Loucy (cell line): ENCODE results near the gene WDR7.

Experiments
- H2AFZ ChIP-seq: fragments of 200-600 bp; sonication (generic); 2 replicates; pipeline ENCODE4 v1.6.0; 2016; ENCODE audit warnings: antibody characterized with exemption, mild to moderate bottlenecking, low read length, moderate library complexity
- H3F3A ChIP-seq: fragments of 200-600 bp; 2 replicates; pipeline ENCODE4 v1.6.0; 2016; ENCODE audit warnings: antibody characterized with exemption, low read depth, mild to moderate bottlenecking
- H3K27me3 ChIP-seq: fragments of 200-600 bp; sonication (generic); 2 replicates; pipeline ENCODE4 v1.6.1; 2014; ENCODE audit warnings: low read length, mild to moderate bottlenecking; ENCODE audit not compliant: insufficient read depth, poor library complexity, severe bottlenecking
- H3K36me3 ChIP-seq: fragments of 200-600 bp; sonication (generic); 2 replicates; pipeline ENCODE4 v1.6.1; 2016; ENCODE audit warnings: low read length; ENCODE audit not compliant: insufficient read depth
- H3K4me1 ChIP-seq: fragments of 200-600 bp; sonication (generic); 2 replicates; pipeline ENCODE4 v1.5.1; 2014; ENCODE audit warnings: low read length, mild to moderate bottlenecking; ENCODE audit not compliant: insufficient read depth, poor library complexity, severe bottlenecking
- H3K4me2 ChIP-seq: fragments of 200-600 bp; sonication (generic); 2 replicates; pipeline ENCODE4 v1.6.0; 2014; ENCODE audit warnings: antibody characterized with exemption, low read length, low read depth, mild to moderate bottlenecking; ENCODE audit not compliant: poor library complexity, severe bottlenecking
- H3K4me3 ChIP-seq: fragments of 200-600 bp; sonication (generic); 2 replicates; pipeline ENCODE4 v1.5.1; 2014; ENCODE audit warnings: low read length, mild to moderate bottlenecking, mixed read lengths; ENCODE audit not compliant: poor library complexity, severe bottlenecking
- H3K79me2 ChIP-seq: fragments of 200-600 bp; sonication (generic); 2 replicates; pipeline ENCODE4 v1.6.1; 2014; ENCODE audit warnings: low read length; ENCODE audit not compliant: insufficient read depth
- H3K9ac ChIP-seq: fragments of 200-600 bp; sonication (generic); 2 replicates; pipeline ENCODE4 v1.6.0; 2014; ENCODE audit warnings: mild to moderate bottlenecking, low read depth, low read length, moderate library complexity; ENCODE audit not compliant: poor library complexity, severe bottlenecking
- H3K9me2 ChIP-seq: fragments of 200-600 bp; sonication (generic); replicated peaks from 2 replicates; pipeline ENCODE4 v1.6.1; 2016; ENCODE audit warnings: low read depth, low read length, mixed read lengths
- H3K9me3 ChIP-seq: fragments of 200-600 bp; sonication (generic); 2 replicates; pipeline ENCODE4 v1.6.1; 2014; ENCODE audit warnings: mild to moderate bottlenecking, antibody characterized with exemption, low read length, low read depth; ENCODE audit not compliant: insufficient read depth
- H4K20me1 ChIP-seq: fragments of 200-600 bp; sonication (generic); 2 replicates; pipeline ENCODE4 v1.6.0; 2014; ENCODE audit warnings: antibody characterized with exemption, low read length, mild to moderate bottlenecking; ENCODE audit not compliant: insufficient read depth, poor library complexity, severe bottlenecking
- CTCF ChIP-seq: fragments of 200-600 bp; sonication (generic); conservative IDR thresholded peaks from 2 replicates; pipeline ENCODE4 v1.5.1; 2014; ENCODE audit warnings: mild to moderate bottlenecking, antibody characterized with exemption, low read length
- EZH2phosphoT487 ChIP-seq: fragments of 200-600 bp; IDR thresholded peaks from 2 replicates; pipeline ENCODE4 v1.6.1; 2018; ENCODE audit warnings: antibody characterized with exemption, mild to moderate bottlenecking, moderate library complexity, borderline replicate concordance

The WDR7 gene

DNA sequence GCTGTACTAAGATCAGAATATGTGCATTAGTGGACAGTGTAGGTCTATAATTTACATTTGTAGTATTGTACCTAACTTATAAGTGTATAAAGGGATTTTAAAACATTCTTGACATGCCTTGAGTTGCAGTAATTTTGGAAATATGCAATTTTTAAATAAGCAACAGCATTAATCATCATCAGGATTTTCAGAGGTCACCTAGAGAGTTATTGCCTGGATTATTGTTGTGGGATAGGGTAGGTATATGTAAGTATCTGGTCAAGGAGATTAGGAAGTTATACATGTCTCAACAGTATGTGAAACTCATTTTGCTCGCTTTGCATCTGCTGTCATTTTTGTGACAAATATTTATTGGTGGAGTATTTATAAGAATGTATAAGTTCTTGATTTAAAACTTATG lies 184.2 kb downstream of the WDR7 start:
- H2AFZ ChIP-seq: no peak overlapping the region
- H3K79me2 ChIP-seq: no peaks in the 10 kb centered on the region
- no peaks in the 10 kb centered on the region for H3K36me3 ChIP-seq
- no peak overlapping the region for H3K9ac ChIP-seq
- no peaks in the 10 kb centered on the region for H3K27me3 ChIP-seq
- no peaks in the 10 kb centered on the region for H3K9me2 ChIP-seq
- no peaks in the 10 kb centered on the region for H4K20me1 ChIP-seq
- H3K4me1 ChIP-seq: no peaks in the 10 kb centered on the region
- no peak overlapping the region for H3K4me3 ChIP-seq
- H3K9me3 ChIP-seq: no peaks in the 10 kb centered on the region
- no peak overlapping the region for H3K4me2 ChIP-seq
- H3F3A ChIP-seq: no peaks in the 10 kb centered on the region
- TF ChIP-seq CTCF (no peak), EZH2phosphoT487 (no peak)

GRCh38 chr18:56836173-56836572 lies 185.0 kb downstream of the WDR7 start:
- Histone ChIP-seq H3K36me3 (no peaks in the 10 kb centered on the region), H3K4me1 (no peaks in the 10 kb centered on the region), H3K9me3 (no peaks in the 10 kb centered on the region), H3K9ac (no peak overlapping the region), H3K79me2 (no peaks in the 10 kb centered on the region), H4K20me1 (no peaks in the 10 kb centered on the region), H3K4me2 (no peak overlapping the region), H3F3A (no peaks in the 10 kb centered on the region), H3K4me3 (no peak overlapping the region), H3K27me3 (no peaks in the 10 kb centered on the region), H3K9me2 (no peaks in the 10 kb centered on the region), H2AFZ (no peak overlapping the region)
- TF ChIP-seq EZH2phosphoT487: no peak
- TF ChIP-seq CTCF: no peak

- H3K4me2 ChIP-seq: no peak overlapping the region
- H3K79me2 ChIP-seq: no peaks in the 10 kb centered on the region
- H4K20me1 ChIP-seq: no peaks in the 10 kb centered on the region
- H2AFZ ChIP-seq: no peak overlapping the region
- no peak overlapping the region for H3K4me3 ChIP-seq
- H3K4me1 ChIP-seq: no peaks in the 10 kb centered on the region
- TF ChIP-seq CTCF (no peak), EZH2phosphoT487 (no peak)
- H3K9me2 ChIP-seq: no peaks in the 10 kb centered on the region
- no peaks in the 10 kb centered on the region for H3K36me3 ChIP-seq
- H3K9me3 ChIP-seq: no peaks in the 10 kb centered on the region
- H3K9ac ChIP-seq: no peak overlapping the region
- H3K27me3 ChIP-seq: no peaks in the 10 kb centered on the region
- no peaks in the 10 kb centered on the region for H3F3A ChIP-seq
Measured at GRCh38 chr18:56841836-56842235, 190.7 kb downstream of the WDR7 start.
